ENCODE measurements around the gene APOBEC3G.

APOBEC3G gene

DNA sequence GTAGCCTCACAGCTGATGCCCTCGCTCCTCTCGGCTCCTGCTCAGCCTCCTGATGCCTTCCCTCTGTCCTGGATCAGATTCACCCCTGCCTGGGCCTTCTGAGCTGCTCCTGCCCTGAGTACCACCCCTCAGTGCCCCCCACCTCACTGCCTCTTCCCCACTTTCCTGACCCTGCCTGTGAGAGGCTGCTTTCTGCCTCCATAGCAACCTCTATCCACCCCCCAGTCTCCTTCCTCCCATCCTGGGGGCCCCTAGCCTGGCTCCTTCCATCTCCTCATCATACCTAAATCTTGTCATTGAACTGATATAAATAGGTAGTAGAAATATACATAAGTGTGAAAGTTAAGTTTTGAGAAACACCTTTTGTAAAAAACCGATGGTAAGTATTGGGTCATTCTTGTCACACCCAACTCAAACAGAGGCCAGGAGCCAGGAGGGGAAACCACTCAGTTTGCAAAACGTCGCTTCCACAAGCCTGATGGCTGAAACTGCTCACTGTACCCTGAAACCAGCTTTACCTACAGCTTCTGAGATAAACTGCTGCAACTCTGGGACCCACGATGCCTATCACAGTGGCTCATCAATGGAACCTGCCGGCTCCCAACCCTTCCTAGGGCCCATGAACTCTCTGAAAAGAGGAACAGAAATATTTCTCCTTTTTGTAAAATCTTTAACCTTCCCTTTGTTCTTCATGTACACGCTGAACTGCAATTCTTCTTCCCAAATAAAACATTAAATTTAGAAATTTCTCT is 15.2 kb downstream of the APOBEC3G start:
- TF ChIP-seq, protein P1, sequence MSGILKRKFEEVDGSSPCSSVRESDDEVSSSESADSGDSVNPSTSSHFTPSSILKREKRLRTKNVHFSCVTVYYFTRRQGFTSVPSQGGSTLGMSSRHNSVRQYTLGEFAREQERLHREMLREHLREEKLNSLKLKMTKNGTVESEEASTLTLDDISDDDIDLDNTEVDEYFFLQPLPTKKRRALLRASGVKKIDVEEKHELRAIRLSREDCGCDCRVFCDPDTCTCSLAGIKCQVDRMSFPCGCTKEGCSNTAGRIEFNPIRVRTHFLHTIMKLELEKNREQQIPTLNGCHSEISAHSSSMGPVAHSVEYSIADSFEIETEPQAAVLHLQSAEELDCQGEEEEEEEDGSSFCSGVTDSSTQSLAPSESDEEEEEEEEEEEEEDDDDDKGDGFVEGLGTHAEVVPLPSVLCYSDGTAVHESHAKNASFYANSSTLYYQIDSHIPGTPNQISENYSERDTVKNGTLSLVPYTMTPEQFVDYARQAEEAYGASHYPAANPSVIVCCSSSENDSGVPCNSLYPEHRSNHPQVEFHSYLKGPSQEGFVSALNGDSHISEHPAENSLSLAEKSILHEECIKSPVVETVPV (CRISPR knock-in tag; IDR thresholded peaks at IDR 0.05): no peak
- TF ChIP-seq CSDC2 (CRISPR knock-in tag; IDR thresholded peaks at IDR 0.05): no peak
- no peak for TF ChIP-seq ZFP30 (CRISPR knock-in tag; IDR thresholded peaks at IDR 0.05)
- TF ChIP-seq ARNTL (CRISPR knock-in tag; IDR thresholded peaks at IDR 0.05; ENCODE audit: borderline replicate concordance, low read depth): no peak
- no peak for ATAC-seq

DNA sequence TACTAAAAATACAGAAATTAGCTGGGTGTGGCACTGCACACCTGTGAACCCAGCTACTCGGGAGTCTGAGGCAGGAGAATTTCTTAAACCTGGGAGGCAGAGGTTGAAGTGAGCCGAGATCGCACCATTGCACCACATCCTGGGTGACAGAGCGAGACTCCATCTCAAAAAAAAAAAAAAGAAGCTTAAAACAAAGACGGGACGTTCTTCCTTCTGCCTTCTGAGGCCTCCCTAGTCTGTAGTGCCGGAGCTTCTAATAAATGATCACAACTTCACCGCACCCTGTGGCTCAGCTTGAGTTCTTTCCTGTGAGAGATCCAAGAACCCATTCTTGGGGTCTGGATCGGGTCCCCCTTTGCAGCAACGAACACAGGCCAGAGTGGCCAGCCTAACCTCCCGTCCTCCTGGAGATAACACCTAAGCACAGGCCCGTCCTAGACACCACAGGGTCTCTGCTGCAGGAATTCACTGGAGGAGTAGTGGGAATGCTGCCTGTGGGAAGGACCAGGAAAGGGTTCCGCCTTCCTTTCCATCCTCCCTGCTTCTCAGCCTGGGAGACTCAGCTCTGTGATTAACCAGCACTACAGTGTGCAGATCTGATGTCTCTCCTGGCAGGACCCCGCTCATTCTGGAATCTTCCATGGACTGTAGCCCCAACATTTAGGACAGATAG is 17.8 kb downstream of the APOBEC3G start:
- ATAC-seq: no peak
- no peak for TF ChIP-seq ZFP3 (CRISPR knock-in tag; IDR thresholded peaks at IDR 0.05)
- TF ChIP-seq ZNF565 (CRISPR knock-in tag; conservative IDR thresholded peaks at IDR 0.05; ENCODE audit: low read depth): no peak
- no peak for TF ChIP-seq TOX (CRISPR knock-in tag; IDR thresholded peaks at IDR 0.05; ENCODE audit: borderline replicate concordance)
- TF ChIP-seq SNAI2 (CRISPR knock-in tag; IDR thresholded peaks at IDR 0.05): no peak
- TF ChIP-seq, protein P2, sequence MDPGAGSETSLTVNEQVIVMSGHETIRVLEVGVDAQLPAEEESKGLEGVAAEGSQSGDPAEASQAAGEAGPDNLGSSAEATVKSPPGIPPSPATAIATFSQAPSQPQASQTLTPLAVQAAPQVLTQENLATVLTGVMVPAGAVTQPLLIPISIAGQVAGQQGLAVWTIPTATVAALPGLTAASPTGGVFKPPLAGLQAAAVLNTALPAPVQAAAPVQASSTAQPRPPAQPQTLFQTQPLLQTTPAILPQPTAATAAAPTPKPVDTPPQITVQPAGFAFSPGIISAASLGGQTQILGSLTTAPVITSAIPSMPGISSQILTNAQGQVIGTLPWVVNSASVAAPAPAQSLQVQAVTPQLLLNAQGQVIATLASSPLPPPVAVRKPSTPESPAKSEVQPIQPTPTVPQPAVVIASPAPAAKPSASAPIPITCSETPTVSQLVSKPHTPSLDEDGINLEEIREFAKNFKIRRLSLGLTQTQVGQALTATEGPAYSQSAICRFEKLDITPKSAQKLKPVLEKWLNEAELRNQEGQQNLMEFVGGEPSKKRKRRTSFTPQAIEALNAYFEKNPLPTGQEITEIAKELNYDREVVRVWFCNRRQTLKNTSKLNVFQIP (CRISPR knock-in tag; IDR thresholded peaks at IDR 0.05; ENCODE audit: borderline replicate concordance, low read depth): no peak

DNA sequence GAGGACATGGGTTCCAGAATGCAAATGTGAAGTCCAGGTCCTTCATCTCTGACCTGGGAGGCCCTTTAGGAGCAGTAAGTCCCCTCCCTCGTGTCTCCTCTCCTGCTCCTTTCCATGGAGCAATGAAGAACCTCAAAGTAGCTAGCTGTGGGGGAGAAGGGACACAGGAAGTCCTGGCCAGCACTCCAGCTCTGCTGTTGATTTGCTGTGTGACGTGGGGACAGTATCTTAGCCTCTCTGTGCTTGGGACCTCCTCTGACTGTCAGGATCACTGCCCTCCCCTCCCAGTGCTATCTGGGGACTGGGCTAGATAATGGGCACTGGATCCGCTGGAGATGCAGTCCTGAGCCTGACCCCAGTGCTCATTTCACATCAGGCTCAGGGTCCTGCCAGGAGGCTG is 18.9 kb downstream of the APOBEC3G start:
- TF ChIP-seq ZNF8 (CRISPR knock-in tag; IDR thresholded peaks at IDR 0.05) (no peak), BACH2 (CRISPR knock-in tag; IDR thresholded peaks at IDR 0.05; ENCODE audit: borderline replicate concordance) (no peak), SNAI2 (CRISPR knock-in tag; IDR thresholded peaks at IDR 0.05) (no peak), TOX (CRISPR knock-in tag; IDR thresholded peaks at IDR 0.05; ENCODE audit: borderline replicate concordance) (no peak)
- TF ChIP-seq, protein P1 (CRISPR knock-in tag; IDR thresholded peaks at IDR 0.05): no peak
- TF ChIP-seq, protein P2 (CRISPR knock-in tag; IDR thresholded peaks at IDR 0.05; ENCODE audit: borderline replicate concordance, low read depth): no peak
- TF ChIP-seq, protein P3, sequence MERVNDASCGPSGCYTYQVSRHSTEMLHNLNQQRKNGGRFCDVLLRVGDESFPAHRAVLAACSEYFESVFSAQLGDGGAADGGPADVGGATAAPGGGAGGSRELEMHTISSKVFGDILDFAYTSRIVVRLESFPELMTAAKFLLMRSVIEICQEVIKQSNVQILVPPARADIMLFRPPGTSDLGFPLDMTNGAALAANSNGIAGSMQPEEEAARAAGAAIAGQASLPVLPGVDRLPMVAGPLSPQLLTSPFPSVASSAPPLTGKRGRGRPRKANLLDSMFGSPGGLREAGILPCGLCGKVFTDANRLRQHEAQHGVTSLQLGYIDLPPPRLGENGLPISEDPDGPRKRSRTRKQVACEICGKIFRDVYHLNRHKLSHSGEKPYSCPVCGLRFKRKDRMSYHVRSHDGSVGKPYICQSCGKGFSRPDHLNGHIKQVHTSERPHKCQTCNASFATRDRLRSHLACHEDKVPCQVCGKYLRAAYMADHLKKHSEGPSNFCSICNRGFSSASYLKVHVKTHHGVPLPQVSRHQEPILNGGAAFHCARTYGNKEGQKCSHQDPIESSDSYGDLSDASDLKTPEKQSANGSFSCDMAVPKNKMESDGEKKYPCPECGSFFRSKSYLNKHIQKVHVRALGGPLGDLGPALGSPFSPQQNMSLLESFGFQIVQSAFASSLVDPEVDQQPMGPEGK (CRISPR knock-in tag; IDR thresholded peaks at IDR 0.05; ENCODE audit: borderline replicate concordance): no peak
- ATAC-seq: no peak

DNA sequence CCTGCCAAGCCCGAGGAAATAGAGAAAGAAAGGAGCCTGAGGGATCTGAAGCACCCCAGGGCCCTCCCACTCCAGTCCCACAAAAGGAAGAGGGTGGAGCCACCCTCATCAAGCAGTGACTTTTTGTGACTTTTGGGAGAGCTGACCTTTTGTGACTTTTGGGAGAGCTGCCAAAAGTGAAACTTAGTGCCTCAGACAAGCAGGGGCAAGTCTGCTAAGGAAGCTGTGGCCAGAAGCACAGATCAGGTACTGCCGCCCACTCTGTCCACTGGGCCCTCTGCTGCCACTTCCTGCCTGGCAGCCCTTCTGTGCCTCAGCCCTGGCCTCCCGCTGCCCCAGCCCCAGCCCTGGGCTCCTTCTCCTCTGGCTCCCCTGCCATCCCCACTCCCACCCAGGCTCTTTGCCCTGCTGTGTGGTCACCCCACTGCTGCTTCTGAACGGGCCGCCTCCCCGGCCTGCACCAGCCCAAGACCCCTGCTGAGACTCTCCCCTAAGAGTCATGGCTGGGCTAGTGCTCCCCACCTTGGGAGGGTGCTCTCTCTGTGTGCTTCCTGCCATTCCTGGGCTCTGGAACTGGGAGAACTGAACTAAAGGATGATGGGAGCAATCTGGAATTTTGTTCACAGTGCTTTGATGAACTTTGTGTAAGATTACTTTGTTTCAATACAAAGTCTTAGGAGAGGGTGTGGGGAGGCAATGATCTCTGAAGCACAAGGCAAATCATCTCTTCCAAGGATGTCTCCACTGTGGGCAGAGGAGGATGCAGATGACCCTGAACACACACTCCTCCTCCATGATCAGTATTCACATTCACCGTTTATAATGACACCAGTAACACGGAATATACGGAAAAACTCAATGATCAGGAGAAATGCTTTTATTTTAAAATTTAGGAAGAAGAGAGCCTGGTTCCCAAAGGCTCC is 20.3 kb downstream of the APOBEC3G start, which contains the start of gene APOBEC3H:
APOBEC3H (plus strand) TSS at position 147 of the 923 bp plus-strand sequence. CDS start 3,035 bp downstream, outside the sequence.
- ATAC-seq: no peak
- no peak for TF ChIP-seq ARNTL (CRISPR knock-in tag; IDR thresholded peaks at IDR 0.05; ENCODE audit: borderline replicate concordance, low read depth)
- TF ChIP-seq TCF4 (CRISPR knock-in tag; IDR thresholded peaks at IDR 0.05; ENCODE audit: borderline replicate concordance): no peak
- TF ChIP-seq, protein P4, sequence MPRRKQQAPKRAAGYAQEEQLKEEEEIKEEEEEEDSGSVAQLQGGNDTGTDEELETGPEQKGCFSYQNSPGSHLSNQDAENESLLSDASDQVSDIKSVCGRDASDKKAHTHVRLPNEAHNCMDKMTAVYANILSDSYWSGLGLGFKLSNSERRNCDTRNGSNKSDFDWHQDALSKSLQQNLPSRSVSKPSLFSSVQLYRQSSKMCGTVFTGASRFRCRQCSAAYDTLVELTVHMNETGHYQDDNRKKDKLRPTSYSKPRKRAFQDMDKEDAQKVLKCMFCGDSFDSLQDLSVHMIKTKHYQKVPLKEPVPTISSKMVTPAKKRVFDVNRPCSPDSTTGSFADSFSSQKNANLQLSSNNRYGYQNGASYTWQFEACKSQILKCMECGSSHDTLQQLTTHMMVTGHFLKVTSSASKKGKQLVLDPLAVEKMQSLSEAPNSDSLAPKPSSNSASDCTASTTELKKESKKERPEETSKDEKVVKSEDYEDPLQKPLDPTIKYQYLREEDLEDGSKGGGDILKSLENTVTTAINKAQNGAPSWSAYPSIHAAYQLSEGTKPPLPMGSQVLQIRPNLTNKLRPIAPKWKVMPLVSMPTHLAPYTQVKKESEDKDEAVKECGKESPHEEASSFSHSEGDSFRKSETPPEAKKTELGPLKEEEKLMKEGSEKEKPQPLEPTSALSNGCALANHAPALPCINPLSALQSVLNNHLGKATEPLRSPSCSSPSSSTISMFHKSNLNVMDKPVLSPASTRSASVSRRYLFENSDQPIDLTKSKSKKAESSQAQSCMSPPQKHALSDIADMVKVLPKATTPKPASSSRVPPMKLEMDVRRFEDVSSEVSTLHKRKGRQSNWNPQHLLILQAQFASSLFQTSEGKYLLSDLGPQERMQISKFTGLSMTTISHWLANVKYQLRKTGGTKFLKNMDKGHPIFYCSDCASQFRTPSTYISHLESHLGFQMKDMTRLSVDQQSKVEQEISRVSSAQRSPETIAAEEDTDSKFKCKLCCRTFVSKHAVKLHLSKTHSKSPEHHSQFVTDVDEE (CRISPR knock-in tag; IDR thresholded peaks at IDR 0.05): no peak
- no peak for TF ChIP-seq PPARA (CRISPR knock-in tag; IDR thresholded peaks at IDR 0.05; ENCODE audit: borderline replicate concordance)
- TF ChIP-seq, protein P3 (CRISPR knock-in tag; IDR thresholded peaks at IDR 0.05; ENCODE audit: borderline replicate concordance): no peak
- TF ChIP-seq SNAI2 (CRISPR knock-in tag; IDR thresholded peaks at IDR 0.05): no peak
- no peak for TF ChIP-seq TOX (CRISPR knock-in tag; IDR thresholded peaks at IDR 0.05; ENCODE audit: borderline replicate concordance)
- TF ChIP-seq, protein P2 (CRISPR knock-in tag; IDR thresholded peaks at IDR 0.05; ENCODE audit: borderline replicate concordance, low read depth): no peak

All from SK-N-SH treated with all-trans-retinoic acid at 6 μM for 48 hours (cell line).